ENCODE data around the gene RRAS.

Gene RRAS

DNA sequence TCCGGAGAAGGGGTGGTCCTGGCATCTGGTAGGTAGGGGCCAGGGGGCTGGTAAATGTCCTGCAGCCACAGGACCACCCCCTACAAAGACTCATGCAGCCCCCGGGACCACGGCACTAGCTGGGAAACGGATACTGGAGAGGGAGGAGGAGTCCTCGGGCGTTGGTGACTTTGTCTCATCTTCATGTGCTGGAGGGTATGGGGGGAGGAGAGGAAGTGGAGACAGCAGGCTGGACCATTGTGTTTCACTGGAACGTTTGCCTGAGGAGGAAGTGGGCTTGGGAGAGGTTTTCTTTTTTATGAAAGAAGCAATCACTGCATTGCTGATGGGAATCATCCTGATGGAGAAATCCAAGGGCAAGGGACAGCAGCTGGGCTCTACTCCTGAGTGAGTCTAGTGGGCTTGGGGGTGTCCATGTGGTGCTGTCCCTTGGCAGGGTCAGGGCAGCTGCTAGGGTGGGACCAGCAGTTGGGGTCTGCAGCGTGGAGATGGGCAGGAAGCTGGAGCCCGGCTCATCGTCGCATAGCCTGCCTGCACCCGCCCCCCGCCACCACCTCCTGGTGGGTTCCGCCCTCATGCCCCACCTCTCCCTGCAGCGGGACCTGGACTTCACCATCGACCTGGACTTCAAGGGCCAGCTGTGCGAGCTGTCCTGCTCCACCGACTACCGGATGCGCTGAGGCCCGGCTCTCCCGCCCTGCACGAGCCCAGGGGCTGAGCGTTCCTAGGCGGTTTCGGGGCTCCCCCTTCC is 47.8 kb upstream of the RRAS start:
- H3K27ac ChIP-seq (replicated peaks) = no peak overlapping the region
- peak; percentile 8; the same call in 1 of the 2 replicates for TF ChIP-seq POLR2AphosphoS5 (IDR thresholded peaks at IDR 0.05; ENCODE audit: low read depth)
- no peak for TF ChIP-seq GABPA (IDR thresholded peaks at IDR 0.05; ENCODE audit: low read depth)
- TF ChIP-seq, protein P1, sequence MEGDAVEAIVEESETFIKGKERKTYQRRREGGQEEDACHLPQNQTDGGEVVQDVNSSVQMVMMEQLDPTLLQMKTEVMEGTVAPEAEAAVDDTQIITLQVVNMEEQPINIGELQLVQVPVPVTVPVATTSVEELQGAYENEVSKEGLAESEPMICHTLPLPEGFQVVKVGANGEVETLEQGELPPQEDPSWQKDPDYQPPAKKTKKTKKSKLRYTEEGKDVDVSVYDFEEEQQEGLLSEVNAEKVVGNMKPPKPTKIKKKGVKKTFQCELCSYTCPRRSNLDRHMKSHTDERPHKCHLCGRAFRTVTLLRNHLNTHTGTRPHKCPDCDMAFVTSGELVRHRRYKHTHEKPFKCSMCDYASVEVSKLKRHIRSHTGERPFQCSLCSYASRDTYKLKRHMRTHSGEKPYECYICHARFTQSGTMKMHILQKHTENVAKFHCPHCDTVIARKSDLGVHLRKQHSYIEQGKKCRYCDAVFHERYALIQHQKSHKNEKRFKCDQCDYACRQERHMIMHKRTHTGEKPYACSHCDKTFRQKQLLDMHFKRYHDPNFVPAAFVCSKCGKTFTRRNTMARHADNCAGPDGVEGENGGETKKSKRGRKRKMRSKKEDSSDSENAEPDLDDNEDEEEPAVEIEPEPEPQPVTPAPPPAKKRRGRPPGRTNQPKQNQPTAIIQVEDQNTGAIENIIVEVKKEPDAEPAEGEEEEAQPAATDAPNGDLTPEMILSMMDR (IDR thresholded peaks at IDR 0.05; ENCODE audit: insufficient read depth, low read length) = no peak
- TF ChIP-seq, protein P2, sequence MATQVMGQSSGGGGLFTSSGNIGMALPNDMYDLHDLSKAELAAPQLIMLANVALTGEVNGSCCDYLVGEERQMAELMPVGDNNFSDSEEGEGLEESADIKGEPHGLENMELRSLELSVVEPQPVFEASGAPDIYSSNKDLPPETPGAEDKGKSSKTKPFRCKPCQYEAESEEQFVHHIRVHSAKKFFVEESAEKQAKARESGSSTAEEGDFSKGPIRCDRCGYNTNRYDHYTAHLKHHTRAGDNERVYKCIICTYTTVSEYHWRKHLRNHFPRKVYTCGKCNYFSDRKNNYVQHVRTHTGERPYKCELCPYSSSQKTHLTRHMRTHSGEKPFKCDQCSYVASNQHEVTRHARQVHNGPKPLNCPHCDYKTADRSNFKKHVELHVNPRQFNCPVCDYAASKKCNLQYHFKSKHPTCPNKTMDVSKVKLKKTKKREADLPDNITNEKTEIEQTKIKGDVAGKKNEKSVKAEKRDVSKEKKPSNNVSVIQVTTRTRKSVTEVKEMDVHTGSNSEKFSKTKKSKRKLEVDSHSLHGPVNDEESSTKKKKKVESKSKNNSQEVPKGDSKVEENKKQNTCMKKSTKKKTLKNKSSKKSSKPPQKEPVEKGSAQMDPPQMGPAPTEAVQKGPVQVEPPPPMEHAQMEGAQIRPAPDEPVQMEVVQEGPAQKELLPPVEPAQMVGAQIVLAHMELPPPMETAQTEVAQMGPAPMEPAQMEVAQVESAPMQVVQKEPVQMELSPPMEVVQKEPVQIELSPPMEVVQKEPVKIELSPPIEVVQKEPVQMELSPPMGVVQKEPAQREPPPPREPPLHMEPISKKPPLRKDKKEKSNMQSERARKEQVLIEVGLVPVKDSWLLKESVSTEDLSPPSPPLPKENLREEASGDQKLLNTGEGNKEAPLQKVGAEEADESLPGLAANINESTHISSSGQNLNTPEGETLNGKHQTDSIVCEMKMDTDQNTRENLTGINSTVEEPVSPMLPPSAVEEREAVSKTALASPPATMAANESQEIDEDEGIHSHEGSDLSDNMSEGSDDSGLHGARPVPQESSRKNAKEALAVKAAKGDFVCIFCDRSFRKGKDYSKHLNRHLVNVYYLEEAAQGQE (IDR thresholded peaks at IDR 0.05; ENCODE audit: insufficient replicate concordance, low read depth) = no peak
- peak; percentile 88 for TF ChIP-seq SPI1 (IDR thresholded peaks at IDR 0.05; ENCODE audit: borderline replicate concordance, low read depth)
- no peak overlapping the region for H3K4me3 ChIP-seq (replicated peaks; ENCODE audit: insufficient read depth, low read length)
- DNase-seq (ENCODE audit: low read depth in 1 of 2, low spot score in 1 of 2) = peak in 1 of 2 experiments; percentile 55
- H3K27me3 ChIP-seq (ENCODE audit: insufficient read depth, poor library complexity, severe bottlenecking) = no peaks in the 10 kb centered on the region

DNA sequence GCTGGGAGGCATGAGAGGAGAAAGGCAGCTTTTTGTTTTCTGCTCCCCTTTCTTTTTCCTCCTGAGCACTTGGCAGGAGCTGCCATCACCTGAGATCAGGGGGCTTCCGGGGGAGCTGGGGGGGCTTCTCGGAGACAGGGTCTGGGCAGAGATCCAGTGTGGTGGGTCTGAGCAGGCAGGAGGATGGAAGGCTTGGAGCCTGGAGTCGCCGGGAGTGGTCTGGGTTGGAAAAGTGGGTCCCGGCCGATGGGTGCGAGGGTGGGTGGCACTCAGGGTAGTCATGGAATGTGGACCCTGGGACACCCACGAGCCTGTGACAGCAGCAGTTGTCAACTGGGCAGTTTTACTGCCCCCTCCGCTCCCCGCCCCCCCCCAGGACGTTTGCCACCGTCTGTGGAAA is 47.2 kb upstream of the RRAS start:
- TF ChIP-seq, protein P1 (IDR thresholded peaks at IDR 0.05; ENCODE audit: insufficient read depth, low read length) = no peak
- no peak for TF ChIP-seq GABPA (IDR thresholded peaks at IDR 0.05; ENCODE audit: low read depth)
- TF ChIP-seq, protein P2 (IDR thresholded peaks at IDR 0.05; ENCODE audit: insufficient replicate concordance, low read depth) = no peak
- no peak for TF ChIP-seq SPI1 (IDR thresholded peaks at IDR 0.05; ENCODE audit: borderline replicate concordance, low read depth)
- no peak for TF ChIP-seq POLR2AphosphoS5 (IDR thresholded peaks at IDR 0.05; ENCODE audit: low read depth)
- no peak for DNase-seq (ENCODE audit: low read depth in 1 of 2, low spot score in 1 of 2)
- no peaks in the 10 kb centered on the region for H3K27me3 ChIP-seq (ENCODE audit: insufficient read depth, poor library complexity, severe bottlenecking)
- H3K27ac ChIP-seq (replicated peaks) = no peak overlapping the region
- H3K4me3 ChIP-seq (replicated peaks; ENCODE audit: insufficient read depth, low read length) = no peak overlapping the region

DNA sequence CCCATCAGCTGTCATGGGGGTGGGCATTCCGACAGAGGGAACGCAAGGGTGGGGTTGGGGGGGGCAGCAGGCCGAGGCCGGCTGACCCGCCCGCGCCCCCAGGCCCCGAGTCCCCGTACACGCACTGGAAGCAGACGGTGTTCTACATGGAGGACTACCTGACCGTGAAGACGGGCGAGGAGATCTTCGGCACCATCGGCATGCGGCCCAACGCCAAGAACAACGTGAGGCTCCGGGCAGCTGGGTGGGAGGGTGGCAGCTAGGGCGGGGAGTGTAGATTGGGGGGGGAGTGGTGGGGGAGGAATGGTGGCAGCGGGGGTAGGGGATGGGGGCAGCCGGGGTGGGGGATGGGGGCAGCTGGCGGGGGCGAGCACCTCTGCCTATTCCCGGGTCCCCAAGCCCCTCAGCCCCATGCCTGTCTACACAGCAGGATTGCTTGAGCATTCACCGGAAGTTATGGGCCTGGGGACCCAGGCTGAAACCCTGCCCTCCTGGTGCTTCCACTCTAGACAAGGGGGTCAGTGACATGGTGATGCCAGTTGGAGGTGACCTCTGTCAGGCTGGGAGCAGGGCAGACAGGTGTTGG is 46.7 kb upstream of the RRAS start:
- DNase-seq (ENCODE audit: low read depth in 1 of 2, low spot score in 1 of 2) = no peak
- no peak overlapping the region for H3K27ac ChIP-seq (replicated peaks)
- TF ChIP-seq, protein P2 (IDR thresholded peaks at IDR 0.05; ENCODE audit: insufficient replicate concordance, low read depth) = no peak
- TF ChIP-seq GABPA (IDR thresholded peaks at IDR 0.05; ENCODE audit: low read depth) (no peak), SPI1 (IDR thresholded peaks at IDR 0.05; ENCODE audit: borderline replicate concordance, low read depth) (no peak)
- H3K4me3 ChIP-seq (replicated peaks; ENCODE audit: insufficient read depth, low read length) = no peak overlapping the region
- H3K27me3 ChIP-seq (ENCODE audit: insufficient read depth, poor library complexity, severe bottlenecking) = no peaks in the 10 kb centered on the region
